OCI-LY1 (cell line): ENCODE measurements around the gene SLC28A3.
A peak's percentile ranks its signal among the peaks of the same experiment; 100 is the strongest.

Experiments used
- H2AFZ ChIP-seq: fragments of 200-600 bp; sonication (generic), shearing (Covaris generic); 2 replicates; pipeline ENCODE4 v1.6.0; 2014; ENCODE audit warnings: antibody characterized with exemption, mild to moderate bottlenecking, low read length
- H3F3A ChIP-seq: fragments of 200-600 bp; sonication (generic), shearing (Covaris generic); 2 replicates; pipeline ENCODE4 v1.6.0; 2014; ENCODE audit warnings: mild to moderate bottlenecking, antibody characterized with exemption, low read length, moderate library complexity; ENCODE audit not compliant: insufficient read depth
- H3K27ac ChIP-seq: fragments of 200-600 bp; sonication (generic); 2 replicates; pipeline ENCODE4 v1.5.1; 2014; ENCODE audit warnings: low read length, mixed run types, mild to moderate bottlenecking, low read depth; ENCODE audit not compliant: poor library complexity, severe bottlenecking
- H3K27me3 ChIP-seq: fragments of 200-600 bp; sonication (generic); 2 replicates; pipeline ENCODE4 v1.6.0; 2014; ENCODE audit warnings: antibody characterized with exemption, mild to moderate bottlenecking, low read length, moderate library complexity; ENCODE audit not compliant: insufficient read depth
- H3K36me3 ChIP-seq: fragments of 200-600 bp; sonication (generic); 2 replicates; pipeline ENCODE4 v1.6.1; 2014; ENCODE audit warnings: mild to moderate bottlenecking, antibody characterized with exemption, low read length, moderate library complexity, mixed read lengths; ENCODE audit not compliant: insufficient read depth
- H3K4me1 ChIP-seq: fragments of 200-600 bp; sonication (generic); 2 replicates; pipeline ENCODE4 v1.5.1; 2014; ENCODE audit warnings: mild to moderate bottlenecking, low read length, moderate library complexity; ENCODE audit not compliant: insufficient read depth, severe bottlenecking
- H3K4me2 ChIP-seq: fragments of 200-600 bp; sonication (generic), shearing (Covaris generic); 2 replicates; pipeline ENCODE4 v1.6.1; 2014; ENCODE audit warnings: low read length
- H3K4me3 ChIP-seq: fragments of 200-600 bp; sonication (generic); 2 replicates; pipeline ENCODE4 v1.5.1; 2014; ENCODE audit warnings: low read length, low read depth, mild to moderate bottlenecking, mixed read lengths; ENCODE audit not compliant: poor library complexity, severe bottlenecking
- H3K79me2 ChIP-seq: fragments of 200-600 bp; shearing (Covaris generic); 2 replicates; pipeline ENCODE4 v1.6.1; 2016; ENCODE audit warnings: mixed run types, low read length, mixed read lengths; ENCODE audit not compliant: insufficient read depth
- H3K9ac ChIP-seq: fragments of 200-600 bp; sonication (generic), shearing (Covaris generic); 2 replicates; pipeline ENCODE4 v1.6.1; 2014; ENCODE audit warnings: mild to moderate bottlenecking, low read length, mixed read lengths
- H3K9me2 ChIP-seq: fragments of 200-600 bp; sonication (generic), shearing (Covaris generic); 2 replicates; pipeline ENCODE4 v1.6.1; 2014; ENCODE audit warnings: low read depth, mild to moderate bottlenecking, low read length, mixed read lengths
- H3K9me3 ChIP-seq: fragments of 200-600 bp; shearing (Covaris generic); 2 replicates; pipeline ENCODE4 v1.6.1; 2014; ENCODE audit warnings: low read length, mixed read lengths
- H4K20me1 ChIP-seq: fragments of 200-600 bp; sonication (generic), shearing (Covaris generic); 2 replicates; pipeline ENCODE4 v1.6.0; 2016; ENCODE audit warnings: mild to moderate bottlenecking, low read length; ENCODE audit not compliant: insufficient read depth
- EZH2 ChIP-seq: fragments of 200-600 bp; sonication (generic), shearing (Covaris generic); IDR thresholded peaks from 2 replicates; pipeline ENCODE4 v1.8.0; 2017; ENCODE audit warnings: borderline replicate concordance, mixed run types, mild to moderate bottlenecking, antibody characterized with exemption, low read length, moderate library complexity, mixed read lengths
- TF ChIP-seq, protein P1 (sequence below): fragments of 200-600 bp; sonication (generic), shearing (Covaris generic); IDR thresholded peaks from 2 replicates; pipeline ENCODE4 v1.5.1; 2017; ENCODE audit warnings: mild to moderate bottlenecking, antibody characterized with exemption, low read length, moderate library complexity, mixed read lengths

SLC28A3 gene

GRCh38 chr9:84271531-84271900, 69.0 kb downstream of the SLC28A3 start:
- Histone ChIP-seq H3K79me2 (no peaks in the 10 kb centered on the region), H3K4me2 (peak overlapping the region; percentile 18; the same call in 1 of the 2 replicates), H3K9ac (no peak overlapping the region), H3K4me3 (peak overlapping the region; percentile 18), H3K27ac (no peak overlapping the region), H2AFZ (no peak overlapping the region), H4K20me1 (no peaks in the 10 kb centered on the region), H3K4me1 (peaks cover 6% of the 10 kb centered on the region), H3K9me3 (no peaks in the 10 kb centered on the region), H3K27me3 (no peaks in the 10 kb centered on the region), H3K9me2 (no peaks in the 10 kb centered on the region), H3F3A (no peaks in the 10 kb centered on the region), H3K36me3 (no peaks in the 10 kb centered on the region)
- TF ChIP-seq, protein P1, sequence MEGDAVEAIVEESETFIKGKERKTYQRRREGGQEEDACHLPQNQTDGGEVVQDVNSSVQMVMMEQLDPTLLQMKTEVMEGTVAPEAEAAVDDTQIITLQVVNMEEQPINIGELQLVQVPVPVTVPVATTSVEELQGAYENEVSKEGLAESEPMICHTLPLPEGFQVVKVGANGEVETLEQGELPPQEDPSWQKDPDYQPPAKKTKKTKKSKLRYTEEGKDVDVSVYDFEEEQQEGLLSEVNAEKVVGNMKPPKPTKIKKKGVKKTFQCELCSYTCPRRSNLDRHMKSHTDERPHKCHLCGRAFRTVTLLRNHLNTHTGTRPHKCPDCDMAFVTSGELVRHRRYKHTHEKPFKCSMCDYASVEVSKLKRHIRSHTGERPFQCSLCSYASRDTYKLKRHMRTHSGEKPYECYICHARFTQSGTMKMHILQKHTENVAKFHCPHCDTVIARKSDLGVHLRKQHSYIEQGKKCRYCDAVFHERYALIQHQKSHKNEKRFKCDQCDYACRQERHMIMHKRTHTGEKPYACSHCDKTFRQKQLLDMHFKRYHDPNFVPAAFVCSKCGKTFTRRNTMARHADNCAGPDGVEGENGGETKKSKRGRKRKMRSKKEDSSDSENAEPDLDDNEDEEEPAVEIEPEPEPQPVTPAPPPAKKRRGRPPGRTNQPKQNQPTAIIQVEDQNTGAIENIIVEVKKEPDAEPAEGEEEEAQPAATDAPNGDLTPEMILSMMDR: no peak
- TF ChIP-seq EZH2: no peak

DNA sequence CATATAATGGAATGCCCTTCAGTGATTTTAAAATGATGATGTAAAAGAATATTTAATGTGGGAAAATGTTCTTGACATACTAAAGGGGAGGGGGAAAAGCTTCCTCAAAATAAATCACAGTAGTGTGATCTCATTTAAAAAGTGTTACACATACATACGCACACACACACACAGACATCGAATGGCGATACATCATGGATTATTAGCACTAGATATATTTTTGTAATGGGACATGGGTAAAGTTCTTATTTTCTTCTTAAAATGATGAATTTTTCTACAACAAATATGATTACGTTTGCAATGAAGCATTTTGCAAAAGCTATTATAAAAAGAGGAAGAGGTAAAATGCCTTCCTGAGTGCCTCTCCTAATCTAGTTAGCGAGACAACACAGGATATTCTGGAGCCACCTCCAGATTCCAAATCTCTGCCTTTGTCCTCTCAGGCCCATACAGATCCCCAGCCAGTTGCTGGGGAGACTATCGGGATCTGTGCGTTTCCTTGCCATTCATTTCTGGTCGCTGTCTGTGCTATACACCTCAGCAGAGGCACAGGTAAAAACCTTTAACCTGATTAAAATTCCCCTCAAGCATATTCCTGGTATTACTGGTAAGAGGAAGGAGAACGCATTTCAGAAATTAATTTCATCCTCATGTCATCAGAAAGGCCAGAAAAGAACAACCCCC, 69.6 kb downstream of the SLC28A3 start:
- no peak overlapping the region for H2AFZ ChIP-seq
- H3K9me3 ChIP-seq: no peaks in the 10 kb centered on the region
- no peak for TF ChIP-seq EZH2
- H3K27me3 ChIP-seq: no peaks in the 10 kb centered on the region
- H4K20me1 ChIP-seq: no peaks in the 10 kb centered on the region
- no peaks in the 10 kb centered on the region for H3F3A ChIP-seq
- H3K36me3 ChIP-seq: no peaks in the 10 kb centered on the region
- H3K4me1 ChIP-seq: peaks cover 6% of the 10 kb centered on the region
- peak overlapping the region; percentile 18; the same call in 1 of the 2 replicates for H3K4me2 ChIP-seq
- H3K9ac ChIP-seq: no peak overlapping the region
- peak overlapping the region; percentile 18 for H3K4me3 ChIP-seq
- no peak overlapping the region for H3K27ac ChIP-seq
- no peaks in the 10 kb centered on the region for H3K79me2 ChIP-seq
- no peaks in the 10 kb centered on the region for H3K9me2 ChIP-seq

DNA sequence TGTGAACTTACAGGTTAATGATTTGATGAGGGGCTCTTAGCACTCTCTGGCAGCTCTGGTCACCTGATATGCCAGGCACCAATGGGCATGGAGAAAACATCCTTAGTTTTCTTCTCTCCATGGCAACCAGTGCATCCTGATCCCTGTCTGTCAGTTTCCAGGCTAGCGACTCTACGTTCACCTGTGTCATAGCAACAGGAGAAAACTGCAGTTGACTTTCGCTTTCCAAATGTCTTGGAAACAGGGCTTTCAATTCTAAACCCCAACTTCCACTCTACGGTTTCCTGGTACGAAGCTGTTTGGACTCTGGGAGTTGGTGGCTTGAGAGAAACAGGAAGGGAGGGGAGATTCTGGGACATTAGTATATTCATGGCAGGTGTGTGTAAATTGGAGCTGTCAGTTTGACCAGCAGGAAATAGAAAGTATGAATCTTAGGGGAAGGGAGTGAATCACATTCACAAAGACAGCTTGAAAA, 74.4 kb downstream of the SLC28A3 start:
- TF ChIP-seq EZH2: no peak
- TF ChIP-seq, protein P1: no peak
- H3K4me3 ChIP-seq: no peak overlapping the region

More for the DNA sequence above, 74.4 kb downstream of the SLC28A3 start:
- no peak overlapping the region for H2AFZ ChIP-seq
- no peak overlapping the region for H3K9ac ChIP-seq
- no peaks in the 10 kb centered on the region for H3K36me3 ChIP-seq
- no peak overlapping the region for H3K4me2 ChIP-seq
- H3F3A ChIP-seq: no peaks in the 10 kb centered on the region
- no peaks in the 10 kb centered on the region for H3K27me3 ChIP-seq
- H3K9me3 ChIP-seq: no peaks in the 10 kb centered on the region
- H3K79me2 ChIP-seq: no peaks in the 10 kb centered on the region
- H3K4me1 ChIP-seq: no peaks in the 10 kb centered on the region
- H4K20me1 ChIP-seq: no peaks in the 10 kb centered on the region
- no peaks in the 10 kb centered on the region for H3K9me2 ChIP-seq
- no peak overlapping the region for H3K27ac ChIP-seq
